Right hindlimb (tissue), 1 donor: Measurements from ENCODE around the gene ELMO3.

ENCODE experiments used
- DNase-seq: peaks from one replicate; pipeline ENCODE4 v3.0.0-alpha.2; 2018

Gene ELMO3

GRCh38 chr16:67200491-67200890 lies 1.6 kb downstream of the ELMO3 start:
- no peak for DNase-seq

- DNase-seq, result no peak
Measured at GRCh38 chr16:67201411-67202345, 2.7 kb downstream of the ELMO3 start.

- DNase-seq, result no peak
Measured at GRCh38 chr16:67202426-67202825, 3.5 kb downstream of the ELMO3 start.

- DNase-seq, result no peak
Measured at GRCh38 chr16:67202956-67203493, 4.1 kb downstream of the ELMO3 start.

GRCh38 chr16:67204076-67204475 lies 5.1 kb downstream of the ELMO3 start:
- DNase-seq, result no peak

- no peak for DNase-seq
Measured at GRCh38 chr16:67206129-67206837, 7.4 kb downstream of the ELMO3 start.

GRCh38 chr16:67206838-67207248 lies 7.9 kb downstream of the ELMO3 start:
- no peak for DNase-seq

- DNase-seq, result no peak
Measured at GRCh38 chr16:67207249-67208091, 8.5 kb downstream of the ELMO3 start.

- DNase-seq, result no peak
Measured at GRCh38 chr16:67208154-67208896, 9.4 kb downstream of the ELMO3 start.

- no peak for DNase-seq
Measured at GRCh38 chr16:67209565-67209964, 10.6 kb downstream of the ELMO3 start.

GRCh38 chr16:67210069-67210937 lies 11.4 kb downstream of the ELMO3 start:
- no peak for DNase-seq

GRCh38 chr16:67211674-67212073 lies 12.7 kb downstream of the ELMO3 start:
- DNase-seq, result no peak

- DNase-seq, result no peak
Measured at GRCh38 chr16:67212766-67213165, 13.8 kb downstream of the ELMO3 start.

- DNase-seq, result no peak
Measured at GRCh38 chr16:67213197-67214019, 14.5 kb downstream of the ELMO3 start.

GRCh38 chr16:67215706-67216105 lies 16.8 kb downstream of the ELMO3 start:
- no peak for DNase-seq

GRCh38 chr16:67216612-67217490 lies 17.9 kb downstream of the ELMO3 start:
- DNase-seq, result no peak

GRCh38 chr16:67223992-67224391 lies 25.1 kb downstream of the ELMO3 start:
- DNase-seq, result no peak

GRCh38 chr16:67226295-67226803 lies 27.4 kb downstream of the ELMO3 start:
- DNase-seq, result no peak
